Peyer's patch (tissue), 4 donors: ENCODE results near the gene FSIP1. TPM values are rescaled to one million over a fixed set of nuclear protein-coding genes. Genes with fewer than 3 reads are reported as not detected.

Source experiments
- DNase-seq, 3 donors: peaks; one replicate each; pipeline ENCODE4 v3.0.0-alpha.2; 2017 to 2019
- H3K27ac ChIP-seq, 4 donors: fragments of 200-600 bp; sonication (generic); one replicate each; pipeline ENCODE4 v1.5.1; 2016 to 2019
- H3K27me3 ChIP-seq, 2 donors: fragments of 200-600 bp; sonication (generic); one replicate each; pipeline ENCODE4 v1.5.1; 2019
- H3K36me3 ChIP-seq, 3 donors: fragments of 200-600 bp; sonication (generic); one replicate each; pipeline ENCODE4 v1.5.1; 2016 to 2019
- H3K4me1 ChIP-seq, 4 donors: fragments of 200-600 bp; sonication (generic); one replicate each; pipeline ENCODE4 v1.5.1; 2016 to 2019
- H3K4me3 ChIP-seq, 4 donors: fragments of 200-600 bp; sonication (generic); 1 replicate in 3 of 4; 2 replicates in 1 of 4; pipeline ENCODE4 v1.5.1; 2016 to 2019; ENCODE audit warnings: mild to moderate bottlenecking in 1 of 4
- H3K9me3 ChIP-seq, 4 donors: fragments of 200-600 bp; sonication (generic); one replicate each; pipeline ENCODE4 v1.5.1; 2016 to 2019; ENCODE audit warnings: mild to moderate bottlenecking in 1 of 4
- POLR2A ChIP-seq, 2 donors: fragments of 450-650 bp; IDR thresholded peaks; one replicate each; pipeline ENCODE4 v1.5.1; 2017; ENCODE audit warnings: antibody characterized with exemption in 2 of 2, mild to moderate bottlenecking in 2 of 2, moderate library complexity in 2 of 2
- total RNA-seq, 4 donors: library from RNA; depleted of rRNA; stranded (reverse); fragments of >200 nt; gene quantifications; one replicate each; pipeline ENCODE4 v1.1.0, GENCODE V29; 2016
- TF ChIP-seq, protein P1 (sequence below), 6 experiments: fragments of 450-650 bp in 4 of 6; fragments of 200-600 bp in 2 of 6; sonication (generic) in 1 of 6; IDR thresholded peaks; one replicate each; pipeline ENCODE4 v1.5.1; 2017 to 2019; ENCODE audit warnings: antibody characterized with exemption in 6 of 6, mild to moderate bottlenecking in 3 of 6, moderate library complexity in 1 of 6

Gene FSIP1
- total RNA-seq, 4 donors from 2014 or later: not detected

DNA sequence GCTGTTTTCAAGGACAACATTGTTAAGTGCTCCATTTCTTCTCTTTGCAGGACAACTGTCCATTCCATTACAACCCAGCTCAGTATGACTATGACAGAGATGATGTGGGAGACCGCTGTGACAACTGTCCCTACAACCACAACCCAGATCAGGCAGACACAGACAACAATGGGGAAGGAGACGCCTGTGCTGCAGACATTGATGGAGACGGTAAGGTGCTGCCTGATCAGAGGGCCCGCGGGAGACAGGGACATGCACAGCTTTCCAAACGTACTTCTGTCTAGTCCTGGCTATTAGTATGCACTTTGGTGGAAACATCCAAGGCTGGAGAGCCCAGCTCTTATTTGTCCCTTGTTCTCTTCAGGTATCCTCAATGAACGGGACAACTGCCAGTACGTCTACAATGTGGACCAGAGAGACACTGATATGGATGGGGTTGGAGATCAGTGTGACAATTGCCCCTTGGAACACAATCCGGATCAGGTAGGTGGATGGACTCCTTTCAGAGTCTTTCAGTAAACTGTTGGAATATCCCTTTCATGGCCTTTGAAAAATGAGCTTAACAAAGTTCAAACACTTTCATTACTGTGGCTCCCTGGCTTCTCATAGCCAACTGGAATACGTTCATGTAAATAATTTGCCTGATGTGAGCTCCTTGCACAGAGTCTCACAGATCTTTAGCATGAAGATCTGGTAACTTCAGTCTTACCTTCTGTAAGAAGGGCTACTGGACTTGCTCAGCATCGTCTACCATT, 191.3 kb downstream of the FSIP1 start:
- H3K4me1 ChIP-seq: peaks cover 0 to 13% (median 0%) of the 10 kb centered on the region in 4 donors
- H3K27me3 ChIP-seq: no peaks in the 10 kb centered on the region
- H3K27ac ChIP-seq: no peak overlapping the region
- H3K4me3 ChIP-seq: no peak overlapping the region
- TF ChIP-seq, protein P1, sequence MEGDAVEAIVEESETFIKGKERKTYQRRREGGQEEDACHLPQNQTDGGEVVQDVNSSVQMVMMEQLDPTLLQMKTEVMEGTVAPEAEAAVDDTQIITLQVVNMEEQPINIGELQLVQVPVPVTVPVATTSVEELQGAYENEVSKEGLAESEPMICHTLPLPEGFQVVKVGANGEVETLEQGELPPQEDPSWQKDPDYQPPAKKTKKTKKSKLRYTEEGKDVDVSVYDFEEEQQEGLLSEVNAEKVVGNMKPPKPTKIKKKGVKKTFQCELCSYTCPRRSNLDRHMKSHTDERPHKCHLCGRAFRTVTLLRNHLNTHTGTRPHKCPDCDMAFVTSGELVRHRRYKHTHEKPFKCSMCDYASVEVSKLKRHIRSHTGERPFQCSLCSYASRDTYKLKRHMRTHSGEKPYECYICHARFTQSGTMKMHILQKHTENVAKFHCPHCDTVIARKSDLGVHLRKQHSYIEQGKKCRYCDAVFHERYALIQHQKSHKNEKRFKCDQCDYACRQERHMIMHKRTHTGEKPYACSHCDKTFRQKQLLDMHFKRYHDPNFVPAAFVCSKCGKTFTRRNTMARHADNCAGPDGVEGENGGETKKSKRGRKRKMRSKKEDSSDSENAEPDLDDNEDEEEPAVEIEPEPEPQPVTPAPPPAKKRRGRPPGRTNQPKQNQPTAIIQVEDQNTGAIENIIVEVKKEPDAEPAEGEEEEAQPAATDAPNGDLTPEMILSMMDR (IDR thresholded peaks at IDR 0.05): no peak
- TF ChIP-seq POLR2A (IDR thresholded peaks at IDR 0.05): no peak
- no peaks in the 10 kb centered on the region for H3K9me3 ChIP-seq
- DNase-seq: no peak
- H3K36me3 ChIP-seq: peaks cover 0 to 98% (median 0%) of the 10 kb centered on the region in 3 donors

DNA sequence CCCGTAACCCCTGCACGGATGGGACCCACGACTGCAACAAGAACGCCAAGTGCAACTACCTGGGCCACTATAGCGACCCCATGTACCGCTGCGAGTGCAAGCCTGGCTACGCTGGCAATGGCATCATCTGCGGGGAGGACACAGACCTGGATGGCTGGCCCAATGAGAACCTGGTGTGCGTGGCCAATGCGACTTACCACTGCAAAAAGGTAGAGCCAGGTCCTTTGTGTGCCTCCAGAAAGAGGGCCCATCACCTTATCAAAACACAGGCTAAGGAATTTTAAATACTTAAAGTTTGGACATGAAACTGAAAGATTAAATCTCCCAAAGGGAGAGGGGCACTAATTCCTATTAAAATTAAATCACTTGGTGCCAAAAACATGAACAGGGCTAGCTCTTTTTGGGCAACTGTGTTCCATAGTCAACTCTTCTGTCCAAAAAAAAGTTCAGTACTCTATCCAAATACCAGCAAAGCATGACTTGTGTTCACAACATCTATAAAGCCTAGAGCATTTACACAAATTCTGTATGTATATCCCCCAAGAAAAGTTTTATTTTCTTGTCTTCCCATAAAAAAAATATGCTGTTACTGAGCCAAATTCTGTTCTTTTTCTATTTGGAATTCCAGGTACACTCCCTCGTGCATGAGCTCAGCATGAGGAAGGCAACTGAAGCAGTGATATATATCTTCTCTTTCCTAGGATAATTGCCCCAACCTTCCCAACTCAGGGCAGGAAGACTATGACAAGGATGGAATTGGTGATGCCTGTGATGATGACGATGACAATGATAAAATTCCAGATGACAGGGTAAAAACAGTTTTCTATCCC, 192.6 kb downstream of the FSIP1 start:
- H3K9me3 ChIP-seq: no peaks in the 10 kb centered on the region
- TF ChIP-seq, protein P1 (IDR thresholded peaks at IDR 0.05): no peak
- TF ChIP-seq POLR2A (IDR thresholded peaks at IDR 0.05): no peak
- H3K4me3 ChIP-seq: no peak overlapping the region
- H3K4me1 ChIP-seq: no peaks in the 10 kb centered on the region
- no peak overlapping the region for H3K27ac ChIP-seq
- no peak for DNase-seq
- peaks cover 0 to 100% (median 0%) of the 10 kb centered on the region in 3 donors for H3K36me3 ChIP-seq
- H3K27me3 ChIP-seq: no peaks in the 10 kb centered on the region

DNA sequence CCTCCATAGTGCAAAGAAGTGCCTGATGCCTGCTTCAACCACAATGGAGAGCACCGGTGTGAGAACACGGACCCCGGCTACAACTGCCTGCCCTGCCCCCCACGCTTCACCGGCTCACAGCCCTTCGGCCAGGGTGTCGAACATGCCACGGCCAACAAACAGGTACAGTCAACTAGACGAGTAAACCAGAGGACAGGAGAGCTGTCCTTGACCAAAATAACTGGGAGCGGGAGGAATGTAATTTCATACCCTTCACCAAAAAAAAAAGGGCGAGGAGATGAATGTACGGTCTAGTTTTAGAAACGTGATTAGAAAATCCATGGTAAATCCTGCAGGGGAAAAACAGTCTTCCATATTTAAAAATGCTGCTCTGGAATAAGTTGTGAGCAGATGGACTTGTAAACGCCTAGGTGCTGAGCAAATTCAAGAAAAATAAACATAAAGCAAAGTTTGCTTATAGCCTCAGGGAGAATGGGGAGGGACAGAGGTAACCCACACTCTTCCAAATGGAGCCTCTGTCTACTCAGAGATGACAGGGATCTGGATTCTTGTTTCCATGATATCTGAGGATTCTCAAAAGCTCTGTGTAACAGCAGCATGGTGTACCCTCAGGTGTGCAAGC, 193.3 kb downstream of the FSIP1 start:
- Histone ChIP-seq H3K4me3 (no peak overlapping the region), H3K27ac (no peak overlapping the region), H3K9me3 (no peaks in the 10 kb centered on the region), H3K36me3 (peaks cover 0 to 100% (median 0%) of the 10 kb centered on the region in 3 donors), H3K27me3 (no peaks in the 10 kb centered on the region), H3K4me1 (peaks cover 0 to 6% (median 0%) of the 10 kb centered on the region in 4 donors)
- TF ChIP-seq POLR2A (IDR thresholded peaks at IDR 0.05): no peak
- TF ChIP-seq, protein P1 (IDR thresholded peaks at IDR 0.05): no peak
- DNase-seq: no peak

DNA sequence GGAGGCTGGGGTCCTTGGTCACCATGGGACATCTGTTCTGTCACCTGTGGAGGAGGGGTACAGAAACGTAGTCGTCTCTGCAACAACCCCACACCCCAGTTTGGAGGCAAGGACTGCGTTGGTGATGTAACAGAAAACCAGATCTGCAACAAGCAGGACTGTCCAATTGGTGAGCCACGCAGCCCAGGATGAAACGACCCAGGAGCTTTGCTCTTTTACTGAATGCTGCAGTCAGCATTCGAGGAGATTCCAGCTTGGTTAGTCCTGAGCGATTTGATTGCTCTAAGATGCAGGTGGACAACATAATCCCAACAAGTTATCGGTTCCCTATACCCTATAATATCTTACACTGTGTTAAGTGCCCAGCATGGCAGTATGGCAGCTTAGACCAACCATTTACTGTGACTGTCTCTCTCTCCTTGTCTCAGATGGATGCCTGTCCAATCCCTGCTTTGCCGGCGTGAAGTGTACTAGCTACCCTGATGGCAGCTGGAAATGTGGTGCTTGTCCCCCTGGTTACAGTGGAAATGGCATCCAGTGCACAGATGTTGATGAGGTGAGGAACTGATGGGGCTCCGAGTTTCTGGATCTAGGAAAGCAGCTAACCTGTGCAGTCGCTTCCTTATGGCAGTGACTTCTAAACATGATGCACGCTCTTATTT, 194.0 kb downstream of the FSIP1 start:
- Histone ChIP-seq H3K27ac (no peak overlapping the region), H3K4me3 (no peak overlapping the region), H3K27me3 (no peaks in the 10 kb centered on the region), H3K9me3 (no peaks in the 10 kb centered on the region), H3K4me1 (peaks cover 0 to 12% (median 0%) of the 10 kb centered on the region in 4 donors), H3K36me3 (peaks cover 0 to 100% (median 0%) of the 10 kb centered on the region in 3 donors)
- no peak for TF ChIP-seq POLR2A (IDR thresholded peaks at IDR 0.05)
- TF ChIP-seq, protein P1 (IDR thresholded peaks at IDR 0.05): no peak
- DNase-seq: no peak
